Mucosa of stomach (tissue), 1 donor: ENCODE data around the gene NODAL.

Source experiments
- H3K27me3 ChIP-seq: one replicate; pipeline ENCODE4 v1.7.0; 2013; ENCODE audit warnings: mild to moderate bottlenecking, low read length; ENCODE audit not compliant: control insufficient read depth, insufficient read depth
- H3K36me3 ChIP-seq: one replicate; pipeline ENCODE4 v1.7.0; 2013; ENCODE audit warnings: low read length; ENCODE audit not compliant: control insufficient read depth, insufficient read depth
- H3K4me1 ChIP-seq: one replicate; pipeline ENCODE4 v1.7.0; 2013; ENCODE audit warnings: mild to moderate bottlenecking, low read length; ENCODE audit not compliant: control insufficient read depth, insufficient read depth
- H3K4me3 ChIP-seq: one replicate; pipeline ENCODE4 v1.7.0; 2013; ENCODE audit warnings: low read length
- H3K9ac ChIP-seq: one replicate; pipeline ENCODE4 v1.7.0; 2013; ENCODE audit warnings: mild to moderate bottlenecking, low read length, moderate library complexity
- H3K9me3 ChIP-seq: one replicate; pipeline ENCODE4 v1.7.0; 2013; ENCODE audit warnings: mild to moderate bottlenecking, low read length, moderate library complexity; ENCODE audit not compliant: control insufficient read depth
- donor health status: Pancreatic carcinoma.

NODAL gene

DNA sequence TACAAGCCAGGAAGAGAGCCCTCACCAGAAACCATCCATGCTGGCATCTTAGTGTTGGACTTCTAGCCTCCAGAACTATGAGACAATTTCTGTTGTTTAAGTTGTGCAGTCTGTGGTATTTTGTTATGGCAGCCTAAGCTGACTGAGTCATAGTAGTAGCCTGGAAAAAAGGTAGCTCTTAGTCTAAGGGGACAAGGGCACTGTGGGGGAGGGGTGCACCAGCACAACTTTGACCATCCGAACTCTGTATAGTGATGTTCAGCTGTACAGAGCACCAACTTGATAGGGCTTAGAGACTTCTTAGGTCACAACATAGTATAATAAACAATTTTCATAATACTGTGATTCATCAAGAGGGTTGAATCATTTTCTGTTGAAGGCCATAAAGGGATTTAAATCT, 23.3 kb downstream of the NODAL start:
- Histone ChIP-seq H3K4me3 (no peak overlapping the region), H3K27me3 (no peaks in the 10 kb centered on the region)

GRCh38 chr10:70417568-70417967, 23.9 kb downstream of the NODAL start:
- Histone ChIP-seq H3K9me3 (no peaks in the 10 kb centered on the region), H3K9ac (no peak overlapping the region), H3K36me3 (no peaks in the 10 kb centered on the region), H3K27me3 (no peaks in the 10 kb centered on the region), H3K4me3 (no peak overlapping the region), H3K4me1 (no peaks in the 10 kb centered on the region)

More for the DNA sequence above, 23.3 kb downstream of the NODAL start:
- Histone ChIP-seq H3K9me3 (no peaks in the 10 kb centered on the region), H3K9ac (no peak overlapping the region), H3K36me3 (no peaks in the 10 kb centered on the region), H3K4me1 (no peaks in the 10 kb centered on the region)

GRCh38 chr10:70412356-70412755, 29.1 kb downstream of the NODAL start:
- no peaks in the 10 kb centered on the region for H3K9me3 ChIP-seq
- H3K4me3 ChIP-seq = no peak overlapping the region
- no peaks in the 10 kb centered on the region for H3K36me3 ChIP-seq
- H3K4me1 ChIP-seq = no peaks in the 10 kb centered on the region
- H3K27me3 ChIP-seq = no peaks in the 10 kb centered on the region
- no peak overlapping the region for H3K9ac ChIP-seq

DNA sequence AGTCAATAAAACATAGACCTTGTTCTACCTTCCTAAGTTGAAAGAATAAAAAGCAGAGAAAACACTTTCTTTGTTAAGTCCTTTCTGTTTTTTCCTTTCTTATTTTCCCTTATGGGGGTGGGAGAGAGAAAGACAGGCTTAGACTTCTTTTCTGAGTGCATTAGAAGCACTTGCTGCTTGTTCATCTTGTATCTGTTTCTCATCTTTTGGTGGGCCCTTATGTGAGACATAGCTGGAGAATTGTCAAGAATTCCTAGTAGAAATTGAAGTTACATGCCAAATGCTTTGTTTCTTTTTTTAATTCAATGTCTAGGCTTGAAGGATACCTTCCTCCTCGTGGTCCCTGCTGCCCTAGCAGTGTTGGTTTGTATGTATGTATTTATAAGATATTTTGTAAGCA, 30.9 kb downstream of the NODAL start:
- Histone ChIP-seq H3K27me3 (no peaks in the 10 kb centered on the region), H3K9me3 (no peaks in the 10 kb centered on the region), H3K4me1 (peaks cover 10% of the 10 kb centered on the region), H3K9ac (no peak overlapping the region), H3K36me3 (no peaks in the 10 kb centered on the region), H3K4me3 (no peak overlapping the region)

- no peaks in the 10 kb centered on the region for H3K36me3 ChIP-seq
- no peak overlapping the region for H3K4me3 ChIP-seq
- H3K27me3 ChIP-seq = no peaks in the 10 kb centered on the region
- peaks cover 13% of the 10 kb centered on the region for H3K4me1 ChIP-seq
- no peak overlapping the region for H3K9ac ChIP-seq
- no peaks in the 10 kb centered on the region for H3K9me3 ChIP-seq
Observed at GRCh38 chr10:70409772-70410171, 31.7 kb downstream of the NODAL start.

GRCh38 chr10:70405037-70405824, 36.2 kb downstream of the NODAL start:
- peak overlapping the region; percentile 93 for H3K9ac ChIP-seq
- peak overlapping the region; percentile 52 for H3K4me3 ChIP-seq
- H3K9me3 ChIP-seq = no peaks in the 10 kb centered on the region
- H3K27me3 ChIP-seq = no peaks in the 10 kb centered on the region
- no peaks in the 10 kb centered on the region for H3K36me3 ChIP-seq
- peaks cover 18% of the 10 kb centered on the region for H3K4me1 ChIP-seq

- Histone ChIP-seq H3K4me1 (peaks cover 18% of the 10 kb centered on the region), H3K27me3 (no peaks in the 10 kb centered on the region), H3K4me3 (peak overlapping the region; percentile 52), H3K9ac (peak overlapping the region; percentile 93), H3K36me3 (no peaks in the 10 kb centered on the region), H3K9me3 (no peaks in the 10 kb centered on the region)
Observed at GRCh38 chr10:70404787-70405036, 36.8 kb downstream of the NODAL start.

- peaks cover 18% of the 10 kb centered on the region for H3K4me1 ChIP-seq
- H3K9me3 ChIP-seq = no peaks in the 10 kb centered on the region
- peak within 1 kb of the TSS; percentile 52 for H3K4me3 ChIP-seq
- H3K36me3 ChIP-seq = no peaks in the 10 kb centered on the region
- no peaks in the 10 kb centered on the region for H3K27me3 ChIP-seq
- H3K9ac ChIP-seq = peak within 1 kb of the TSS; percentile 93
Observed at GRCh38 chr10:70404036-70404786, 37.3 kb downstream of the NODAL start, which contains the start of gene EIF4EBP2. Gene EIF4EBP2 (plus strand): TSS chr10:70404145. CDS start chr10:70404402, 257 bp downstream.

GRCh38 chr10:70403483-70404035, 37.9 kb downstream of the NODAL start:
- Histone ChIP-seq H3K9me3 (no peaks in the 10 kb centered on the region), H3K4me3 (peak overlapping the region; percentile 6), H3K27me3 (no peaks in the 10 kb centered on the region), H3K4me1 (peaks cover 18% of the 10 kb centered on the region), H3K36me3 (no peaks in the 10 kb centered on the region), H3K9ac (peak overlapping the region; percentile 58)

- no peaks in the 10 kb centered on the region for H3K9me3 ChIP-seq
- peaks cover 4% of the 10 kb centered on the region for H3K4me1 ChIP-seq
- no peak overlapping the region for H3K9ac ChIP-seq
- H3K36me3 ChIP-seq = no peaks in the 10 kb centered on the region
- no peak overlapping the region for H3K4me3 ChIP-seq
- no peaks in the 10 kb centered on the region for H3K27me3 ChIP-seq
Observed at GRCh38 chr10:70399177-70399576, 42.3 kb downstream of the NODAL start.

GRCh38 chr10:70396140-70396539, 45.3 kb downstream of the NODAL start:
- H3K9me3 ChIP-seq = no peaks in the 10 kb centered on the region
- no peaks in the 10 kb centered on the region for H3K36me3 ChIP-seq
- no peaks in the 10 kb centered on the region for H3K27me3 ChIP-seq
- H3K4me3 ChIP-seq = no peak overlapping the region
- H3K4me1 ChIP-seq = no peaks in the 10 kb centered on the region
- no peak overlapping the region for H3K9ac ChIP-seq

- H3K4me1 ChIP-seq = no peaks in the 10 kb centered on the region
- H3K27me3 ChIP-seq = no peaks in the 10 kb centered on the region
- no peaks in the 10 kb centered on the region for H3K9me3 ChIP-seq
- H3K4me3 ChIP-seq = no peak overlapping the region
- H3K36me3 ChIP-seq = no peaks in the 10 kb centered on the region
- no peak overlapping the region for H3K9ac ChIP-seq
Observed at GRCh38 chr10:70391654-70392053, 49.8 kb downstream of the NODAL start.
